DND-41 (cell line): ENCODE measurements around the gene CBX7.

ENCODE experiments used
- ATAC-seq: fragments of 200-7000 bp; cut with Tn5 transposase; 3 replicates; pipeline ENCODE4 v1.9.1; 2021; ENCODE audit warnings: low read depth; ENCODE audit not compliant: insufficient read depth
- DNase-seq: peaks from one replicate; pipeline ENCODE4 v3.0.0-alpha.2; 2020
- H2AFZ ChIP-seq: 2 replicates; pipeline ENCODE4 v1.6.0; 2012; ENCODE audit warnings: low read depth, low read length
- H3K27ac ChIP-seq: 2 replicates; pipeline ENCODE4 v1.5.1; 2012; ENCODE audit warnings: low read length, inconsistent platforms
- H3K27me3 ChIP-seq: fragments of 200-600 bp; sonication (generic); 2 replicates; pipeline ENCODE4 v1.6.0; 2012; ENCODE audit warnings: low read length, mild to moderate bottlenecking, inconsistent platforms; ENCODE audit not compliant: insufficient read depth, poor library complexity
- H3K36me3 ChIP-seq: 2 replicates; pipeline ENCODE4 v1.5.1; 2012; ENCODE audit warnings: low read length, inconsistent platforms; ENCODE audit not compliant: insufficient read depth
- H3K4me1 ChIP-seq: 2 replicates; pipeline ENCODE4 v1.5.1; 2012; ENCODE audit warnings: mild to moderate bottlenecking, low read length; ENCODE audit not compliant: insufficient read depth
- H3K4me2 ChIP-seq: 2 replicates; pipeline ENCODE4 v1.6.0; 2012; ENCODE audit warnings: mild to moderate bottlenecking, moderate library complexity, low read length, inconsistent platforms; ENCODE audit not compliant: insufficient read depth
- H3K4me3 ChIP-seq, 2 experiments: fragments of 200-600 bp in 1 of 2; shearing (Covaris generic) in 1 of 2; 2 replicates each; pipeline ENCODE4 v1.5.1; 2012 to 2016; ENCODE audit warnings: inconsistent platforms in 2 of 2, low read length in 2 of 2, mild to moderate bottlenecking in 2 of 2, low read depth in 1 of 2, moderate library complexity in 1 of 2
- H3K79me2 ChIP-seq: 2 replicates; pipeline ENCODE4 v1.6.0; 2012; ENCODE audit warnings: low read length, inconsistent platforms; ENCODE audit not compliant: insufficient read depth
- H3K9ac ChIP-seq: 2 replicates; pipeline ENCODE4 v1.6.0; 2012; ENCODE audit warnings: low read depth, mild to moderate bottlenecking, inconsistent platforms, low read length, moderate library complexity
- H3K9me3 ChIP-seq: 2 replicates; pipeline ENCODE4 v1.5.1; 2012; ENCODE audit warnings: low read length, moderate library complexity, mild to moderate bottlenecking, inconsistent platforms; ENCODE audit not compliant: insufficient read depth, severe bottlenecking
- H4K20me1 ChIP-seq: 2 replicates; pipeline ENCODE4 v1.6.0; 2012; ENCODE audit warnings: low read length; ENCODE audit not compliant: insufficient read depth
- EZH2 ChIP-seq: IDR thresholded peaks from 3 replicates; pipeline ENCODE4 v1.6.1; 2012; ENCODE audit warnings: borderline replicate concordance, low read depth, mild to moderate bottlenecking, moderate library complexity, low read length, inconsistent platforms; ENCODE audit not compliant: severe bottlenecking
- TF ChIP-seq, protein P1 (sequence below): IDR thresholded peaks from 2 replicates; pipeline ENCODE4 v1.5.1; 2012; ENCODE audit warnings: borderline replicate concordance, low read length, moderate library complexity, mild to moderate bottlenecking; ENCODE audit not compliant: poor library complexity, severe bottlenecking; ENCODE audit errors: extremely low read depth

The CBX7 gene

DNA sequence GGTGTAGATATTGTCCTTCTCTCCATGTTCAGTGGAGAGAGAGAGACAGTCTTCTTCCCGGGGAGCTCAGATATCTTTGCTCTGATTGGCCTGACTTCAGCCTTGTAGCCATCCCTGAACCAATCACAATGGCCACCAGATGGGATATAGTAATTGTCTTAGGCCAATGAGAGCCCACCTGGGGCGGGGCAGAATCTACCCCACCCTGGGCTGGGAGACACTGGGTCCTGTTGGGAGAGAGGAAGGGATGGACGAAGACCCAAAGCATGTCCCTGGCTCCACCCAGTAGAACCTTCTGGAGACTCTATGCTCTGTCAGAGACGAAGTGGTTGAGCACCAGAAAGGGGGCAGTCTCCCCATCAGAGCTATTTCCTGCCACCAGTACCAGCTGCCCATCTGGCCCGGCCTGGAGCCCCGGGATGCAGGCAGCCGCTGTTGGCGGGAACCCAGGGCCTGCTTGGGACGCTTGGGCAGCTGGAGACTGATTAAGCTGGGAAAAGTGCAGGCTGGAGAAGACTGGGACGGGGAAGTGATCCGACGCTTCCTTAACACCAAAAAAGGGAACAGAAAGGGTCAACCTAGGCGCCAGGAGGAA is 31.6 kb upstream of the CBX7 start:
- TF ChIP-seq, protein P1, sequence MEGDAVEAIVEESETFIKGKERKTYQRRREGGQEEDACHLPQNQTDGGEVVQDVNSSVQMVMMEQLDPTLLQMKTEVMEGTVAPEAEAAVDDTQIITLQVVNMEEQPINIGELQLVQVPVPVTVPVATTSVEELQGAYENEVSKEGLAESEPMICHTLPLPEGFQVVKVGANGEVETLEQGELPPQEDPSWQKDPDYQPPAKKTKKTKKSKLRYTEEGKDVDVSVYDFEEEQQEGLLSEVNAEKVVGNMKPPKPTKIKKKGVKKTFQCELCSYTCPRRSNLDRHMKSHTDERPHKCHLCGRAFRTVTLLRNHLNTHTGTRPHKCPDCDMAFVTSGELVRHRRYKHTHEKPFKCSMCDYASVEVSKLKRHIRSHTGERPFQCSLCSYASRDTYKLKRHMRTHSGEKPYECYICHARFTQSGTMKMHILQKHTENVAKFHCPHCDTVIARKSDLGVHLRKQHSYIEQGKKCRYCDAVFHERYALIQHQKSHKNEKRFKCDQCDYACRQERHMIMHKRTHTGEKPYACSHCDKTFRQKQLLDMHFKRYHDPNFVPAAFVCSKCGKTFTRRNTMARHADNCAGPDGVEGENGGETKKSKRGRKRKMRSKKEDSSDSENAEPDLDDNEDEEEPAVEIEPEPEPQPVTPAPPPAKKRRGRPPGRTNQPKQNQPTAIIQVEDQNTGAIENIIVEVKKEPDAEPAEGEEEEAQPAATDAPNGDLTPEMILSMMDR = no peak
- TF ChIP-seq EZH2 = no peak
- H2AFZ ChIP-seq = no peak overlapping the region
- H3K4me2 ChIP-seq = no peak overlapping the region
- no peak overlapping the region for H3K9ac ChIP-seq
- no peaks in the 10 kb centered on the region for H3K4me1 ChIP-seq
- no peaks in the 10 kb centered on the region for H4K20me1 ChIP-seq
- no peaks in the 10 kb centered on the region for H3K36me3 ChIP-seq
- no peak for ATAC-seq
- H3K9me3 ChIP-seq = no peaks in the 10 kb centered on the region
- H3K79me2 ChIP-seq = no peaks in the 10 kb centered on the region
- no peaks in the 10 kb centered on the region for H3K27me3 ChIP-seq
- no peak for DNase-seq
- no peak overlapping the region for H3K27ac ChIP-seq
- no peak overlapping the region for H3K4me3 ChIP-seq

DNA sequence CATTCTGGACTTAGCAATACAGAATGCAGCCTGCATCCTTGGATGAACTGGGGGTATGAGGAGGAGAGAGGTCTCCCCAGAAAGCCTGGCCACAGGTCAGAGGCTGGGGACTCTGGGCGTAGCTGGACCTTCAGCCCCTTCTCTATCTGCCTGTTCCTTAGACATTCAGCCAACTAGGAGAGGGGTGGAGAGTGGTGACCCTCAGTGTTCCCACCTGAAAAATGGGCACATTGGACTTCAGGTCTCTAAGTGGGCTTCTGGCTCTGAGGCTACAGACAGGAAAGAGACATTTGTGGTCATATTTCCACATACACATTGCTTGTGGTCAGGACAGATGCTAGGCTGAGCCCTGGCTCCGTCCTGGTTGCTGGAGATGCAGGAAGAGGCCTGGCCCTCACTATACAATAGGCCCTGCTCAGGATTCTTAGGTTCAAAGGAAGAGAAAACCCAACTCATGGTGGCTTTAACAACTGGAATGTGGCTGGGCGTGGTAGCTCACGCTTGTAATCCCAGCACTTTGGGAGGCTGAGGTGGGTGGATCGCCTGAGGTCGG is 30.1 kb upstream of the CBX7 start:
- ATAC-seq (no peak), DNase-seq (no peak)
- no peak for TF ChIP-seq EZH2
- TF ChIP-seq, protein P1 = no peak
- Histone ChIP-seq H3K4me3 (no peak overlapping the region), H3K79me2 (no peaks in the 10 kb centered on the region), H3K36me3 (no peaks in the 10 kb centered on the region), H3K27me3 (no peaks in the 10 kb centered on the region), H3K4me2 (no peak overlapping the region), H3K9ac (no peak overlapping the region), H4K20me1 (no peaks in the 10 kb centered on the region), H3K9me3 (no peaks in the 10 kb centered on the region), H2AFZ (no peak overlapping the region), H3K27ac (no peak overlapping the region), H3K4me1 (no peaks in the 10 kb centered on the region)

DNA sequence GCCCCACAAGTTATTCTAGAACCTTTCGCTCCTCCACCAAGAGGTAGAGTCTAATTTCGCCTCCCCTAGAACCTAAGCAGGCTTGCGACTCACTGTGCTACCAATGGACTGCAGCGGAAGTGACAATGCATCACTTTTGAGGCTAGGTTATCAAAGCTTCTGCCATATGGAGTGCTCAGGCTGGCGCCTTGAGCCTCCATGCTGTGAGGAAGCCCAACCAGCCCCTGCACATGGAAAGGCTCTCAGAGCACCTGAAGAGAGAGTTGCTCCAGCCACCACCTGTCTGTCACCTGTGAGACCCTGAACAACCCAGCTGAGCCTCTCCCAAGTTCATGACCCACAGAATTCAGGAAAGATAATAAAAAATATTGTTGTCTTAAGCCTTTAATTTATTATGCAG is 29.3 kb upstream of the CBX7 start:
- DNase-seq (no peak), ATAC-seq (no peak)
- Histone ChIP-seq H3K4me3 (no peak overlapping the region), H3K27me3 (no peaks in the 10 kb centered on the region), H3K79me2 (no peaks in the 10 kb centered on the region), H3K9ac (no peak overlapping the region), H3K4me2 (no peak overlapping the region), H3K36me3 (no peaks in the 10 kb centered on the region), H3K27ac (no peak overlapping the region), H4K20me1 (no peaks in the 10 kb centered on the region), H2AFZ (no peak overlapping the region), H3K4me1 (no peaks in the 10 kb centered on the region), H3K9me3 (no peaks in the 10 kb centered on the region)
- TF ChIP-seq EZH2 = no peak
- TF ChIP-seq, protein P1 = no peak
